Erythroblast (primary cell): Measurements from ENCODE around the gene FAP.

Experiments
- GATA1 ChIP-seq: IDR thresholded peaks from 2 replicates; pipeline ENCODE4 v1.6.1; 2011; ENCODE audit warnings: low read depth, mild to moderate bottlenecking, control low read depth, low read length, moderate library complexity
- POLR2A ChIP-seq: IDR thresholded peaks from 2 replicates; pipeline ENCODE4 v1.6.1; 2011; ENCODE audit warnings: mild to moderate bottlenecking, low read length

- no peak for TF ChIP-seq POLR2A
- TF ChIP-seq GATA1, result no peak
Measured at GRCh38 chr2:162220368-162220767, 22.9 kb downstream of the FAP start.
